KMS-11 (cell line): ENCODE measurements around the gene NOL4L.

ENCODE experiments used
- H2AFZ ChIP-seq: fragments of 200-600 bp; sonication (generic); 2 replicates; pipeline ENCODE4 v1.6.1; 2016; ENCODE audit warnings: antibody characterized with exemption, mixed run types, low read depth
- H3K27ac ChIP-seq: fragments of 200-600 bp; sonication (generic); 2 replicates; pipeline ENCODE4 v1.6.1; 2016; ENCODE audit warnings: mild to moderate bottlenecking, mixed run types
- H3K27me3 ChIP-seq: fragments of 200-600 bp; sonication (generic); 2 replicates; pipeline ENCODE4 v1.6.1; 2017; ENCODE audit warnings: mild to moderate bottlenecking, low read depth, mixed run types, moderate library complexity; ENCODE audit not compliant: insufficient read depth
- H3K36me3 ChIP-seq: fragments of 200-600 bp; sonication (generic); 2 replicates; pipeline ENCODE4 v1.6.1; 2017; ENCODE audit warnings: mild to moderate bottlenecking, mixed run types; ENCODE audit not compliant: insufficient read depth
- H3K4me1 ChIP-seq: fragments of 200-600 bp; sonication (generic); 2 replicates; pipeline ENCODE4 v1.6.1; 2016; ENCODE audit warnings: mild to moderate bottlenecking, low read depth, mixed run types; ENCODE audit not compliant: poor library complexity, severe bottlenecking
- H3K4me2 ChIP-seq: fragments of 200-600 bp; sonication (generic); 2 replicates; pipeline ENCODE4 v1.7.0; 2016; ENCODE audit warnings: mild to moderate bottlenecking, mixed run types
- H3K4me3 ChIP-seq: fragments of 200-600 bp; sonication (generic); IDR thresholded peaks from 2 replicates; pipeline ENCODE4 v1.6.1; 2017; ENCODE audit warnings: low read depth, low read length, mixed read lengths; ENCODE audit not compliant: insufficient read depth
- H3K79me2 ChIP-seq: fragments of 200-600 bp; sonication (generic); 2 replicates; pipeline ENCODE4 v1.6.1; 2016; ENCODE audit warnings: low read depth, mixed run types; ENCODE audit not compliant: insufficient read depth
- H3K9ac ChIP-seq: fragments of 200-600 bp; sonication (generic); 2 replicates; pipeline ENCODE4 v1.6.1; 2016; ENCODE audit warnings: mild to moderate bottlenecking, mixed run types
- H4K20me1 ChIP-seq: fragments of 200-600 bp; sonication (generic); 2 replicates; pipeline ENCODE4 v1.6.1; 2016; ENCODE audit warnings: mild to moderate bottlenecking, mixed run types; ENCODE audit not compliant: insufficient read depth
- TF ChIP-seq, protein P1 (sequence below): fragments of 200-600 bp; sonication (generic); conservative IDR thresholded peaks from 2 replicates; pipeline ENCODE4 v1.6.1; 2017; ENCODE audit warnings: low read depth, mild to moderate bottlenecking, antibody characterized with exemption, low read length, moderate library complexity, mixed read lengths

Gene NOL4L

DNA sequence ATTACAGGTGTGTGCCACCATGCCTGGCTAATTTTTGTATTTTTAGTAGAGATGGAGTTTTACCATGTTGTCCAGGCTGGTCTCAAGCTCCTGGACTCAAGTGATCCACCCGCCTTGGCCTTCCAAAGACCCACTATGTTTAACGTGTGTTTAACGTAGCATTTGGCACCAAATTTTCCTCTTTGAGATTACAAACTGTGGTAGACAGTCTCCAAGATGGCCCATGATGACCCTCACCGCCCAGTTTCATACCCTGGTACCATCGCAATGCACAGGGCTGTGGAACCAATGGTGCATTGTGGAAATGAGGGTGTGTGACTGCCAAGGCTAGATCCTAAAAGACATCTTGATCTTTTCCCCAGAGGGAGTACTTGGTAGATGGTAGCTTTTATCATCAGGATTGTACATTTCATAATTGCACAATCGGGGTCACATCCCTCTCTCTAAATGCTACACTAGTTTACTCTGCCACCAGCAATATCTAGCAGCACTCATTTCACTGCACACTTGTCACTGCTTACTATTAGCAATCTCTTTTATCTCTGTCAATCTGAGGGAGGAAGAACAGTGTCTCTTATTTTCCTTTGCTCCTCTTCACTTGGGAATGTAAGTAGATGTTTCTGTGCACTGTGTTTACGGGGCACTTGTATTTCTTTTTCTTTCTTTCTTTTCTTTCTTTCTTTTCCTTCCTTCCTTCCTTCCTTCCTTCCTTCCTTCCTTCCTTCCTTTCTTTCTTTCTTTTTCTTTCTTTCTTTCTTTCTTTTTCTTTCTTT is 96.9 kb downstream of the NOL4L start:
- H3K36me3 ChIP-seq, result no peaks in the 10 kb centered on the region
- H3K4me2 ChIP-seq, result no peak overlapping the region
- H3K27me3 ChIP-seq, result no peaks in the 10 kb centered on the region
- no peaks in the 10 kb centered on the region for H4K20me1 ChIP-seq
- H2AFZ ChIP-seq, result no peak overlapping the region
- H3K79me2 ChIP-seq, result no peaks in the 10 kb centered on the region
- H3K9ac ChIP-seq, result no peak overlapping the region
- H3K4me3 ChIP-seq, result no peak overlapping the region
- no peak overlapping the region for H3K27ac ChIP-seq
- TF ChIP-seq, protein P1, sequence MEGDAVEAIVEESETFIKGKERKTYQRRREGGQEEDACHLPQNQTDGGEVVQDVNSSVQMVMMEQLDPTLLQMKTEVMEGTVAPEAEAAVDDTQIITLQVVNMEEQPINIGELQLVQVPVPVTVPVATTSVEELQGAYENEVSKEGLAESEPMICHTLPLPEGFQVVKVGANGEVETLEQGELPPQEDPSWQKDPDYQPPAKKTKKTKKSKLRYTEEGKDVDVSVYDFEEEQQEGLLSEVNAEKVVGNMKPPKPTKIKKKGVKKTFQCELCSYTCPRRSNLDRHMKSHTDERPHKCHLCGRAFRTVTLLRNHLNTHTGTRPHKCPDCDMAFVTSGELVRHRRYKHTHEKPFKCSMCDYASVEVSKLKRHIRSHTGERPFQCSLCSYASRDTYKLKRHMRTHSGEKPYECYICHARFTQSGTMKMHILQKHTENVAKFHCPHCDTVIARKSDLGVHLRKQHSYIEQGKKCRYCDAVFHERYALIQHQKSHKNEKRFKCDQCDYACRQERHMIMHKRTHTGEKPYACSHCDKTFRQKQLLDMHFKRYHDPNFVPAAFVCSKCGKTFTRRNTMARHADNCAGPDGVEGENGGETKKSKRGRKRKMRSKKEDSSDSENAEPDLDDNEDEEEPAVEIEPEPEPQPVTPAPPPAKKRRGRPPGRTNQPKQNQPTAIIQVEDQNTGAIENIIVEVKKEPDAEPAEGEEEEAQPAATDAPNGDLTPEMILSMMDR, result no peak
- peaks cover 15% of the 10 kb centered on the region for H3K4me1 ChIP-seq

DNA sequence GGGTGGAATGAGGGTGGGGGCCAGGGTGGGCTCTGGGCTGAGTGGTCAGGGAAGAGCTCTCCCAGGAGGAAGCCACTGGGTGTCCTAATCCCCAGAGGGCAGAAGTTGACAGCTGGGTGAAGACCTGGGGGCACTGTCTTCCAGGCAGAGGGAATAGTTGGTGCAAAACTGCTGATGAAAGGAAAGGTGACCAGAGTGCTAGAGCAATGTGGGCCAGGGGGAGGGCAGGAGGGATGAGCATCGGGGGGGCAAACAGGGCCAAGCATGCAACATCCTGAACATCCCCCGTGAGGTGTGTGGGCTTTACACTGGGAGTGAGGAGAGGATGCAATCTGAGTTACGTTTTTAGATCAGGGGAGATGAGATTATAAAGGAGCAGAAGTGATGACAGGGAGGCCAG is 97.8 kb downstream of the NOL4L start:
- H3K9ac ChIP-seq, result no peak overlapping the region
- H3K79me2 ChIP-seq, result no peaks in the 10 kb centered on the region
- H4K20me1 ChIP-seq, result no peaks in the 10 kb centered on the region
- H3K27me3 ChIP-seq, result no peaks in the 10 kb centered on the region
- H3K4me1 ChIP-seq, result peaks cover 15% of the 10 kb centered on the region
- H3K4me2 ChIP-seq, result no peak overlapping the region
- H3K36me3 ChIP-seq, result no peaks in the 10 kb centered on the region
- TF ChIP-seq, protein P1, result no peak
- no peak overlapping the region for H3K4me3 ChIP-seq
- no peak overlapping the region for H2AFZ ChIP-seq
- no peak overlapping the region for H3K27ac ChIP-seq

DNA sequence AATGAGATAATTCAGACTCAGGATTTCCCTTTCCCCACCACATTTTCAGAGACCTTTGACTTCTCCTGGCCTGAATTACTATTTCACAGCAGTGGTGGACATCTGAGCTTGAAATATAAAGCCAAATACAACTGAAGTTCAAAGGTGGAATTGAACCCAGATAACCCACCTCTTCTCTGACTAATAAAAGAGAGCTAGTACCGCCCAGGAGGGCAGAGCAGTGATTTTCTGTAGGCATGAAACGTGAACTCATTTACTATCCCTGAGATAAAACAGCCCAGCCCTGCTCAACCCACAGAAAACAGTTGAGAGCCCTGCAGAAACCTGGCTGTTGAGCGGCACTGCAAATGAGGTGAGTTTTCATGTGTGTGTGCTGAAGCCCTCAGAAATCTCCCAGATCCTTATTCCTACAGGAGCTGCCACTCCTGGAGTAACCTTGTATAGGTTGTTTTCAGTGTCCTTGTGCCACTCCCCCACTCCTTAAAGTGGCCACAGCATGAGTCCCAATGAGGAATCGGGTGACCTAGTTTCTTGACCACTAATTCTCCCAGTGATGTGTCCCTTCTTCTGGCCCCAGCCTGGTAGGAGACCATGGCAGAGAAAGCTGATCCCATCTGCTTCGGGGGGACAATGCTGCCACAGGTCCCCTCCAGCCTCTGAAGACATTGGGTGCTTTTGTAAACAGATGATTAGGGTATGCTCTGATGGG is 99.2 kb downstream of the NOL4L start:
- H4K20me1 ChIP-seq, result no peaks in the 10 kb centered on the region
- peaks cover 15% of the 10 kb centered on the region for H3K4me1 ChIP-seq
- no peaks in the 10 kb centered on the region for H3K27me3 ChIP-seq
- H3K4me3 ChIP-seq, result no peak overlapping the region
- H3K4me2 ChIP-seq, result peak overlapping the region; percentile 45
- H3K9ac ChIP-seq, result peak overlapping the region; percentile 97; the same call in 1 of the 2 replicates
- no peaks in the 10 kb centered on the region for H3K36me3 ChIP-seq
- TF ChIP-seq, protein P1, result no peak
- H3K79me2 ChIP-seq, result no peaks in the 10 kb centered on the region
- peak overlapping the region; percentile 92 for H3K27ac ChIP-seq
- peak overlapping the region; percentile 31 for H2AFZ ChIP-seq

DNA sequence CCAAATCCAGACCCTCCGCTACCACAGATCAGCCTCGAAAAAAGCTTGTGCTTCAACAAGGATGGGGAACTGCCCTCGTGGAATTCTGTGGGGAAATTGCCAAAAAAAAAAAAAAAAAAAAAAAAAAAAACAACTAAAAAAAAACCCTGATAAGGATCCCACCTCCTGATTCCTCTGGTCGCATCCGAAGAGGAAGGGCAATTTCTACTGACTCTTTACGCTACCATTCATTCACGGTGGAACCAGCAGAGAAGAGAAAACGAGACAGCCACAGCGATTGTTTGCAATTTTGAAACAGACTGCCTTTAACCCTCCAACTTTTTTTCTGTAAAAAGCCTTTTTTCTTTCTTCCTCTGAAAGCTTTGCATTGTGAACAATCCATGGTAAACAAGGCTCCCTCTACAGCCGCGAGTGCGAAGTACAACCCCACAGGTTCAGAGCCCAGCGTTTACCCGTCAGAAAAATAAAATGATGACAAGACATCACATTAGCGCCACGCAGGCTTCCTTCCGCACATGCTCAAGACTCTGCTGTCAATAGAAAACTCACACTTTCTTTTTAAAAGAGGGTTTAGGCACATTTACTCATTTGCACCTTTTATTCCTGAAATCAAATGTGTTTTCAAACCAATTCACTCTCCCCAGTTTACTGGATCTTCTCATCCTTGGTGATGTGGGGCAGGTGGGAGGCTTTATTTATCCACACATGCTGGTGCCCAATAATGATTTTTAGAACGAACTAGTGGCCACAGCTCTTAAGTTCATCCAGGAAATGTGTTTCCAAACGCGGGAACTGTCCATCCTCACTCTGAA is 100.0 kb downstream of the NOL4L start:
- H4K20me1 ChIP-seq, result no peaks in the 10 kb centered on the region
- no peak overlapping the region for H3K4me3 ChIP-seq
- peak overlapping the region; percentile 97 for H3K9ac ChIP-seq
- H3K27me3 ChIP-seq, result no peaks in the 10 kb centered on the region
- peak overlapping the region; percentile 92 for H3K27ac ChIP-seq
- H3K79me2 ChIP-seq, result no peaks in the 10 kb centered on the region
- no peaks in the 10 kb centered on the region for H3K36me3 ChIP-seq
- H3K4me2 ChIP-seq, result peak overlapping the region; percentile 45
- H3K4me1 ChIP-seq, result peaks cover 15% of the 10 kb centered on the region
- H2AFZ ChIP-seq, result peak overlapping the region; percentile 31
- TF ChIP-seq, protein P1, result peak; percentile 88
